ENCODE results near the gene CPXM2.

Gene CPXM2

GRCh38 chr10:123903621-123904020, 12.0 kb upstream of the CPXM2 start:
- no peak for DNase-seq

DNA sequence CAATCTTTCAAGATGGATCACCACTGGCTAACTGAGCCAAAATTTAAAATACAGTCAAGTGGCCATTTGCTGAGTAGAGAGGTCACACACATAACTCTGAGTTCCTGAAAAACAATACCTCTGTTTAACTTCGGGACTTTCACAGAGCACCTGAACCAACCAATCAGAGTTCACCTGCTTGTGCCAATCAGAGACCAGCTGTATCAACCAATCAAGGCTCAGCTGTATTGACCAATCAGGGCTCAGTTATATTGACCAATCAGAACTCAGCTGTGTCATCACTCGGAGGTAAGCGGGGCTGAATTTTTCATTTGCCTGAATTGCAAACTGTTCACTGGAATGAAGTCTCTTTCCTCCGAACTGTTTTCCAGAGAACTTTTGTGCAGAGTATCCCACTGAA, 10.0 kb upstream of the CPXM2 start:
- no peak for DNase-seq

DNA sequence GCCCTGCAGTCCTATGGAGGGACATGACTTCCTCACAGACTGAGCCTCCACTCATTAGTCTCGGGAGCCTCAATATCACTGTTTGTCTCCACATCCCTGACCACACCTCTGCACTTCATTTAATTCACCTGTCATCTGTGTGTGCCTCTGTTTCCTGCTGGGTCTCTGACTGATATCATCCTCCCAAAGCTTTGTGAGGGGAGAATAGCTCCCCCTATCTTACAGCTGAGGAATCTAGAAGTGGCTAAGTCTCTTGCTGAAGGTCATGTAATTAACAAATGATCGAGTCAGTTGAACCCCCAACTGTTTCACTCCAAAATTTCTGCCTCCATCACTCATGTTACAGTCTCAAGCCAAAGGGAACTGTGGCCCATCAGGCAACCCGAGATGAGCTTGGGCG, 5.5 kb upstream of the CPXM2 start:
- DNase-seq = no peak

DNA sequence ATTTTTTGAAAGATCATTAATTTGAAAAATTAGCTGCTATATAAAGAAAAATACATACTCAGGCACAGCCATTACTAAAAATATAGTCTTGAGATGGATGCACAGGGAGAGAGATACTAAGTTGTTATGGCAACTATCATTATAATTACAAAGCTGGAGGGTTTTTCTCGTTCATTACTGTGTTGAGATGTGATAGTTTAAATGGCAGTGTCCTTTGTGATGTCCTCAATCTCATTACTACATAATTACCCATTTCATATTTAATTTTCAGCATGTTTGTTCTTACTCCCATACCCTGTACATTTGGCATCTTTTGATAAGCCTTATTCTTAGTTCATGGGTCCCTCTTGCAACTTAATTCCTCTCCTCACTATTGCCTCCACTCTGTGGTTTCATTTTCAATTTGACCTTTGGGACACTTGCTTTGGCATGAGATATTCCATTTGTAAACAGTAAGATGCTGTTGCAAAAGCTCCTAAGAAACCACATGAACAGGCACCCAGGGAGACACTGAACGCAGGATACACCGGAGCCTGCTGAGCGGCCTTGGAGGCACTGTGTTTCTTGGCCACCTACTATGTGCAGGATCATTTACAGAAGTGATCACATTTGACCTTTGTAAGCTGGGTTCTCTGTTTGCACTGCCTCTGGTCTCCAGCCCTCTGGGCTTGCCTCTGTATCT, 4.8 kb upstream of the CPXM2 start:
- DNase-seq = no peak

DNA sequence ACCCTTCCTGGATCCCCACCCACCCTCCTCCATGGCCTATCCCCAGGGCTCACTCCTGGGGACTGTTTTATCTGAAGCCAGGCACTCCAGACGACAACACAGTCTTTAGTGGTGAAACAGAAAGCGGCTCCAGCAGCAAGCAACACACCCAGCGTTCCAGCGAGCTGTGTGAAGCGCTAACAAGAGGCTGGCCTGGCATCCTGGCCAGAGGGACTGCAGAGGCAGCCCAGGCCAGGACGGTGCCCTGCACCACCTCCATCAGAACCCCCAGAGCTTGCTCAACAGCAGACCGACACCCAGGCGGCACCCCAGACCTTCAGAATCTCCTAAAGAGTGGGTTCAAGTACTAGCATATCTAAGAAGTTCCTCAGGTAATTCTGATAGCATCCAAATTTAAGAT, 2.0 kb upstream of the CPXM2 start:
- DNase-seq = no peak

GRCh38 chr10:123890756-123891143, 857 bp downstream of the CPXM2 start:
- no peak for DNase-seq

DNA sequence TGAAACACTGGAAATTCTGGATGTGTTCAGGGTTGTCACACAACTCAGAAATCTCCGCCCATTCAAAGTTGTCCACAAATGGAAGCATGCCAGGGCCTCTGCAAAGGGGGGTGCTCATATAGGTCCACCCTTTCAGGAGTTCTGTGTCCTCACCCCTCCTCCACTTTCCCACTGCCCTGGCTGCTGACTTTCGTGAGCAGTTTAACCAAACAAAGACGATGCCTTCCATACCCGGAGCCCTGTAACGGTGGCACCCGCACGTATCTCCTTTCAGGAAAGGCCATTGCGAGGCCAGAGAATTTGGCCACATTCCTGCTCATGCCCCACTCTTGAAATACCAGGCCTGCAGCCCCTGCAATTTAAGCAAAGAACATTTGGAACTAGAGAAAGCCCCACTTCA, 1.4 kb downstream of the CPXM2 start:
- no peak for DNase-seq

DNA sequence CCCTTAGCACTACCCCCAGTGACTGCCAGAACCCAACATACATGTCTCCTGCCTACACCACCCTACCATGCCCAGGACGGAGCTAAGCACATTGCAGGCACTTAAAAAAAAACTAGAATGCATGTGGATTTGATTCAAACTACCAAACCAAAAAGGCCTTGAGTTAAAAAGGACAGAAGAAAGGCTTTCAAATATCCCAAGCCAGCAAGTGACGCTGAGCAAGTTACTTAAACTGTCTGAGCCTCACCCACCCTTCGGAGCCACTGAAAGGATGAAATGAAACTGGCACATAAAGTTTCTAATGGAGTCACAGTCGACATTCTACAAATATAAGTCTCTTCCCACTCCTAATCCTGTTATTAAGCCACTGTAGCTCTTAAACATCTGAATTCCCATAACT, 1.8 kb downstream of the CPXM2 start:
- no peak for DNase-seq

- no peak for DNase-seq
Observed at GRCh38 chr10:123888751-123889150, 2.9 kb downstream of the CPXM2 start.

DNA sequence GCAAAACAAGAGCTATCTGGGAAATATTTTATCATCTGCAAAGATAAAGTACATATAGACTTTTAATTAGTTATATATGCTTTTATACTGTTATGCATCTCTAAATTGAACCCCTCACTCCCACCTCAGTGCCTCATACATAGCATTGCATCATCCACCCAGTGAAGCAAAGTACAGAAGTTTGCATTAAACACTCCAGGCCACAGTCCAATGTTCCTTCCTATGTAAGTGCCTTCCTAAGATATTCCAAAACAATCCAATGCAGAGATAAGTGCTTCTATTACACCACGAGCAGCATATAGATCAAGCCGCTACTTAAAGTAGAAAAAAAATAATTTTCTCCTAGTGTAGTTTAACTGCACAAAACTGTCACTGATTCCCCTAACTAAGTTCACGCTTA, 3.4 kb downstream of the CPXM2 start:
- DNase-seq = no peak

DNA sequence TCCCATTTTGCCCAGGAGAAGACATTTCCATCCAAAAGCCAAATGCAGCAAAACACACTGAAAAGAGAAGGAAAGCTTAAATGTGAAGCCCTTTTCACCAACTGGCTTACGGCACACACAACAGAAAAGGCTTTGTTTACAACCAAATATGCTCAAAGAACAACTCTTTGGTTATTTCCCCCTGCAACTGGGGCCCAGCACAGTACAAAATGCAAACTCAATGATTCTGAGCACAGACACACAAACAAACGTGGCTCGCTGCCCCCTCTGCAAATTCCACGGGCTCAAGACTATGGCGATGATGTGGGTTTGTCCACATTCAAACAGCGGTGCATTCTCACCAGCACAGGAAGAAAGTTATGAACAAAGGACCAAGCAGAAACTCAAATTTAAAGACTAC, 5.3 kb downstream of the CPXM2 start:
- DNase-seq = no peak

- DNase-seq = no peak
Observed at GRCh38 chr10:123885406-123886170, 6.0 kb downstream of the CPXM2 start.

- no peak for DNase-seq
Observed at GRCh38 chr10:123884907-123885381, 6.7 kb downstream of the CPXM2 start.

DNA sequence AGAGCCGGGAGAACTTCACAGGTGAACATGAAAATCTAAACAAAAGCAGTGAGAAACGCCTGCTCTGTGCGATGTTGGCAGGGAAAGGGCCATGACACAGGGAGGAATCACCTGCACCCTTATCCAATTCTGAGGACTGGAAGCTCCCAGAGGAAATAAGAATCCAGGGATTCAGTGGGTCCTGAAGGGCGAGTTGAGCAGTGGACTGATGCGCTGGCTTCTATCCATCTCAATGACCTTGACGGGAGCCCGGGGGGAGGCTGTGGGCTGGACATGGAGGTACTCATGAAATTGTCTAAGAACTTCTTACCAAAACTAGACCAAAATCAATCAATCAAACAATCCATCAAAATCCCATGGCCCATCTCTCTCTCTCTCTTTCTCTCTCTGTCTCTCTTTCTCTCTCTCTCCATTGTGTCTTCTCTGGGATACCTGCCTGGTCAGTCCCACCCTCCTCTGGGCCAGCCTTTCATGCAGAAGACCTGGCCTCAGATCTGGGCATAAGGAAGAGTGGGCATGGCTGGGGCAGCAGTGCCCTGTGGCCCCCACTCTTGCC, 7.2 kb downstream of the CPXM2 start:
- DNase-seq = no peak

DNA sequence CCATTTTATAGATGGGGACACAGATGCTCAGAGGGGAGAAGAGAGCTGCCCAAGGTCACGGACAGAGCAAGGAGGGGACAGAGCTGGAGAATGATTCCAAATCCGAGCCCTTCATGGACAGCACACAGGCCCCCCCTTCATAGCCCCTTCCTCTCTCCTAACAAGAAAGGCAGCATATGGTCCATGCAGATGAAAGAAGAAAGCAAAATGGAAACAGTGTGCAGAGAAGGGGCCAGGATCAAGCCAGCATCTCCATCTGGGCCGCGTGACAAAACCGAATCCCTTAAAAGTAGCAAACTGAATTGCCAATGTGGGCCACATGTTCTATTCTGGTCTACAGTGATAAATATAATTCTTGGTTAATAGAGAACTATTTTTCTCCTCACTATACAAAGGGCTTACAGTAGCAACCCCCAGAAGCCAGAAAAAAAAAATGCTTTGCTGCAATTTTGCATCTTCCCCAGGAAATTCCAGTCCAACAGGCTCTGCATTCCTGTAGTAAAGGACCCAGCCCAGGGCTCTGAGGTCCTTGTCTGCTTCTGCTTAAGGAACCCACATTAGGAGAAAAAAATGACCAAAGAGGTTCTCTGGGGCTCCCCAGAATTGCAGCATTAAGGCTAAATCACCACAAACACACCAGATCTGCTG, 7.8 kb downstream of the CPXM2 start:
- DNase-seq = no peak

- DNase-seq = no peak
Observed at GRCh38 chr10:123882681-123883445, 8.7 kb downstream of the CPXM2 start.

GRCh38 chr10:123882177-123882576, 9.4 kb downstream of the CPXM2 start:
- no peak for DNase-seq

GRCh38 chr10:123879606-123880257, 11.9 kb downstream of the CPXM2 start:
- no peak for DNase-seq

GRCh38 chr10:123878666-123879303, 12.8 kb downstream of the CPXM2 start:
- no peak for DNase-seq

- DNase-seq = no peak
Observed at GRCh38 chr10:123870260-123870659, 21.3 kb downstream of the CPXM2 start.

GRCh38 chr10:123869020-123869414, 22.6 kb downstream of the CPXM2 start:
- DNase-seq = no peak
